KG1 (cell line): ENCODE data around the gene PSMB7.

Source experiments
- DNase-seq: peaks from one replicate; lab custom pipeline; 2025; lab: John Stamatoyannopoulos, UW

Gene PSMB7

DNA sequence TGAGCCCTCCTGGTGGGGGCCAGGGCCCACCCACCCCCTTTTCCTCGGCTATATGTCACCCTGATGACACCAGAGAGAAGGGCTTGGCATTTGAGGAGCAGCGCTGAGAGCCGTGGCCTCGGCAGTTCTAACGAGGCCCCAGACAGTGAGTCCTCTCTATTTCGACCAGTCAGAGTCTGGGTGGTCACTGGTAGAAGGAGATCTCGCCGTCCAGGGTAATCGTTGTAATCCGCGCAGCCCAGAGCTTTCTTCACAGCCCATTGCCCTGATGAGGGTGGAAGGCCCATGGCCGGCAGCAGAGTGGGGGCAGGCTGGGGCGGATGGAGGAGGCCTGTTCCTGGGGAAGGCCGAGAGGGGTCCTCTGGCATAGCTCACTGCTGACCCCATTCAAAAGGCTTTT, 70.2 kb downstream of the PSMB7 start:
- DNase-seq: no peak

DNA sequence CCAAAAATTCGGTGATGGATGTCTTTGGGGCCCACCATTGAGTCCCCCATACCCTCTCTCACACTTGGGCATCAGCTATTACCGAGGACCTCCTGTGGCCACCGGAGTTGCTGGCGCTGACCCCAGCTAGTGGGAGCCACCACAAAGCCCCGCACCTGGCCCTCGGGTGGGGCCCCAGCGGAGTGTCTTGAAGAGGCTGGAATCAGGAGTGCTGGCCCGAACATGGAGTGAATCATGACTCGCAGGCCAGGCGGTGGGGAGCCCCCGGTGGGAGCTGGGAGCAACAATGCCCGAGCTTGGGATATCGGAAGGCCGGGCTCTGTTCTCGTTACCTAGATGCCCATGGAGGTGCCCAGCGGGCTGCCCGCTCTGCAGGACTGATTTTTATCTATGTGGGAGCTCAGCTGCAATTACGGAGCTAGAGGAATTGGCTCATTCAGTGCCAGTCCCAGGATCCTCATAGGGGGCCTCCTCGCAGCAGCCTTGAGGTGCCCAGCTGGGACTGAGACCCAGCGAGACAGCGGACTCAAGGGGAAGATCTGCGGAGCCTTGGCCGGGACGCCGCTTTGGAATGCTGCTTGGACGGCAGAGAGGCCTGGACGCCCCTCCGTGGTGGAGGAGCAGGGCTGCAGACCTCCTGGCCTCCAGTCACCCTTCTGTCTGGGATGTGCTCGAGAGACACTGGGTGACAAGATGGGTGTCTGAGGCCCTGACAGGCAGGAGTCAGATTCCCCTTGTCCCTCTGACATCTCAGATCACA, 70.8 kb downstream of the PSMB7 start:
- DNase-seq: no peak

DNA sequence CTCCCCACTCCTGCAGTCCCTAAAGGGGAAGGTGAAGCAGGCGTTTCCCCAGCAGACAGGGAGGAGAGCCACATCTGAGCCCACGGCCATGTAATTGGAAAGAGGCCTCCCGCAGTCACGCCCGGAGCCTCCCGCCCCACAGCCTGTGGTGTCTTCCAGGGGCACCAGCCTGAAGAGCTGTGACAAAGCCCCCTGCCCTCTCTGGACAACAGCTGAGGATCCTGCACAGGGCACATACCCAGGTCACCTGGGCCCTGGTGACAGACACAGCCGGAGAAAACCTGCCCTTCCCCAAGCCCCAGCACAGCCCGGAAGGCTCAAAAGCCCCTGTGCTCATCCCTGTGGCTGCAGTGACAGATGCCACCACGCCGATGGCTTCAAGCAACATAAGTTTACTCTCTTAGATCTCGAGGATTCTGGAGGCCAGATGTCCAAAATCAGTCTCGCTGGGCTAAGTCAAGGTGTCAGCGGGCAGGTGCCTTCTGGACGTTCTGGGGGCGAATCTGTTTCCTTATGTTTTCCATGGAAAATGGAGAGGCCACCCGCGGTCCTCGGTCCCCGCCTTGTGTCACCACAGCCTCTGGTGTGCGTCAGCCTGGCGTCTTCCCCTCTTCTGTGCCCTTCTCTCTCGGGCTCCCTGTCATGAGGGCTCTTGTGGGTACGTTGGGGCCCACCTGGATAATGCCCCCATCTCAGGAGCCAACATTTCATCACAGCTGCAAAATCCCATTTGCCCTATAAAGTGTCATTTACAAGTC, 71.5 kb downstream of the PSMB7 start:
- no peak for DNase-seq

DNA sequence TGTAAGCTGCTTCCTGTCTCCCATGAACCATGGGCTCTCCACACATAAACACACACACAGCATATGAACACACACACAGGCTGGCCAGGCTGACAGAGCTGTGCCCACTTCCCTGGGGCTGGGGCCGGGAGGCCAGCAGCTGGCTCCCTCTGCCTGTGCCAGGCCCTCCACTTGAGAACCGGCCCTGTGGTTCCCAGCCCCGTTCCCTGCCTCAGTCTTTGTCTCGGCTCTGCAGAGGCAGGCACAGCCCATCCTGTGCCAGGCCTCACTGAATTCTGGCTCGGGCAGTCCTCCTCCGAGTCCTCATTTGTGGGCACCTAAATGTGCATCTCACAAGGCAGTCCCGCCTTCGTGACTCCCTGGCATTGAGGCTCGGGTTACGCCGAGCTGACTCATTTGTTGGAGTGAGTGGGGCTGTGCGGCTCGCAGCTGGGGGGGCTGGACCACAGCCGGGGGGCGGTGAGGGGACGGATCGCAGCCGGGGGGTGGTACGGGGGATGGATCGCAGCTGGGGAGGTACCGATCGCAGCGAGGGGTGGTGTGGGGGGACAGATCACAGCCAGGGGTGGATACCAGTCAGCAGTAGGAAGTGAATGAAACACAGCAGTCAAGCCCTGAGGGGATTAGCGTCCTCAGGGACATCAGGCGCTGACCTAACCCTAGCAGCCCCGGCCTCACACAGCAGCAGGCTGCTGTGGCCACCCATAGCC, 72.3 kb downstream of the PSMB7 start:
- no peak for DNase-seq

DNA sequence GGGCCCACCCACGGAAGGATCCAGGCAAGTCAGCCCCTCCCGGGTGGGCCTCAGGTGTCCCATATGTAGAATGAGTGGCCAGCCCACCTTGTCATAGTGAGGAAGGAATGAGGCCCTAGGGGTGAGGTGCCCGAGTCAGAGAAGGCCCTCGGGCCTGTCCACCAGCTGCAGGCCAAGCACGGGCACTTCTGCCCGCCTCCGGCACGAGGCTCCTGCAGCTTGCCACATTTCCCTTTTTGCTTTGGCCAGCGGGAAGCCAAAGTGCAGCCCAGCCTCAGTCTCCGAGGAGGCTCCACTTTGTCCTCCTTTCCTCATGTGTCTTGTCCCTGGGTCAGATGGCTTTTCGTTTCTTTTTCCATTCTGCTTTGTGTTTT, 72.9 kb downstream of the PSMB7 start:
- DNase-seq: no peak

DNA sequence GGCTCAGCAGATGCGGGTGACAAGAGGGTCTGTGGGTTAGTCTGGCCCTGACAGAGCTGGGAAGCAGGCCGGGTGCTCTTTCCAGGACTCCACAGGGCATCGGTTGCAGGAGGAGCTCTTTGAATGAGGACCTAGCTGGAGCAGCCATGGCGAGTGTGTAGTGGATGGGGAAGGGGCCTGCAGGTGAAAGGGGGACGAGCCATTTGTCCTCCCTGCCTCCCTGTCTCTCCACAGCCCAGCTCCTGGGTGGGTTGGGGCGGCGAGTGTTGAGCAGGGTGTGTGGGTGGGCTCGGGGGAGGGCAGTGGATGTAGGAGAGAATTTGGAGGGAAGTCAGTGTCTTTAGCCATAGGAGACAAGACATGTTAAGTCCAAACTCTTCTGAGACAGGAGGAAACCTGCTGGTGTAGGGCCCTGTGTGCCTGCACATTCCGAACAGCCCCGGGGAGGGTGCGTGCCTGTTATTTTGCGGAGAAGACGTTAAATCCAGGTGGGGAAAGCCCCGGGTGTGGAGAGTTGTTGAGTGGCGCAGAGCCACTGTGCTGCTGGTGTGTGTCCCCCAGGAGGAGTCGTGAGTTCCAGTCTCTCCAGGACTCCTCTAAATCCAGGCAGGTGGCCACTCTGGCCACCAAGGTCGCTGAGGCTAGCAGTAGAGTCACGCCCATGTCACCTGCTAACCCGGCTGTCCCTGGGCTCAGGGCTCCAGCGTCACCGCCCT, 73.6 kb downstream of the PSMB7 start:
- DNase-seq: no peak

DNA sequence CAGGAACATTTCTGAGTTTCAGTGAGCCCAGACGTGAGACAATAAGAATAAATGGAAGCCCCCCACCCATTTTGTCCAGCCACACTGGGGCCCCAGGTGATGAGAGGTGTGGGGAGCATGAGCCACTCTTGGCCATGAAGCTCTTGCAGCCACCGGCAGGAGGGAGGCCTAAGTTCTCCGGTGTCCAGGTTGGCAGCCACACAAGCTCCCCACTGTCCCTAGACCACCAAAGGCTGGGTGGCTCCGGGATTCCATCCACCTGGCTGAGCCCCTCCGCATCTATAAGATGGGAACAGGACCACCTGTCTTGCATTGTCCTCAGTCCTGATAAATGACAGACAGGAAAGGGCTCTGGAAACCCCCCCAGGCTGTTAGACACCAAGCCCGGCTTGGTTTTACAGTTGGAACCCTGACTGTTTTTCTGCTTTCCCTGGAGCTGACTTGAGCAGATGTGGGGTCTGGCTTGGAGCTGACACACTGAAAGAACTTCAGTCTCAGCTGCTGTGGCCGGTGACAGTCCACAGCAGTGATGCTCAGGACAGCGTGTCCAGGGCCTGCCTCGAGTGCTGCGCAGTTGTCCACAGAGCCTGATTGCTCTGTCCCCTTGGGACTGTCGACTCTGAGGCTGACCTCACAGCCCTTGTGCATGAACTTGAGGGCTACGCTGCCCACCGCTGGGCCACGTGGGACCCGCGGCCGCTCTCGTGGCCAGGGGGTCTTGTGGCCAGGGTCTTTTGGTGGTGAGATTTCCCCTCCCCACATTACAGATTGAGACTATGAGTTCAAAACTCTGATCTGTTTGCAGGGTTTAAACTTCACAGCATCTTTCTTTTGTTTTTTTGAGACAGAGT, 74.8 kb downstream of the PSMB7 start:
- DNase-seq: no peak

DNA sequence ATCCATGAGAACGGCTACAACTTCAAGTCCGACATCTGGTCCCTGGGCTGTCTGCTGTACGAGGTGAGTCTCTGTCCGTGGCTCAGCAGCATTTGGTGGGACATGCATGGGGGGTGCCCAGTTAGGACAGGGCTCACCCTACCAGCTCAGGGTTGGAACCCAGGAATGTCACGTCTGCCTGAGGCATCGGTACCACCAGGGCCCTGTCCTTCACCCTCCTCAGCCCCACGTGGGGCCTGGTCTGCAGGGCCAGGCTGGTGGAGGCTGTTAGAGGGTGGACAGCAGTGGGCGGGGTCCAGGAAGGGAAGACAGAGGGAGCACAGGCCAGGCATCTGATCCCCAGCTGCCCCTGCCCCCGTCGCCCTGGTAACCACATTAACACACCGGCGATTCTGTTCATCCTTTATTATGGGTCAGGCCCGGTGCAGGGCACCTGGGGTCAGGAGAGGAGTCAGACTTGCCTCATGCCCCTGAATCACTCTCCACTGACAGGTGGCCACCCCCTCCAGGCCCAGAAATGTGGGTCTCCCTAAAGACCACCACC, 75.6 kb downstream of the PSMB7 start:
- DNase-seq: no peak

DNA sequence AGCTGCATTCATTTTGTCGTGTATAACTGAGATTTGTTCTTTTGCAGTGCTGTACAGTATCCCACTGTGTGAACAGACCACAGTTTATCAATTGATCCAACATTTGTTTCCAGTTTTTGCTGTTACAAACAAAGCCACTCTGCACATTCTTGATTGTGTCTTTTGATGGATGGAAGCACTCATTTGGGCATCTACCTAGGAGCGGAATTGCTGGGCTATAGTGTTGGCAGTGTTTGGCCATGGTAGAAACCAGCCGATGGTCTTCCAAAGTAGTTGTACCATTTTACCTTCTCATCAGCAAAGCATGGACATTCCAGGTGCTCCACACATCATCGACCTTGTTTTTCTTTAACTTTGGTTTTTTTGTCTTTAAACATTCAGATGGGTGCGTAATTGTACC, 77.7 kb downstream of the PSMB7 start:
- no peak for DNase-seq

DNA sequence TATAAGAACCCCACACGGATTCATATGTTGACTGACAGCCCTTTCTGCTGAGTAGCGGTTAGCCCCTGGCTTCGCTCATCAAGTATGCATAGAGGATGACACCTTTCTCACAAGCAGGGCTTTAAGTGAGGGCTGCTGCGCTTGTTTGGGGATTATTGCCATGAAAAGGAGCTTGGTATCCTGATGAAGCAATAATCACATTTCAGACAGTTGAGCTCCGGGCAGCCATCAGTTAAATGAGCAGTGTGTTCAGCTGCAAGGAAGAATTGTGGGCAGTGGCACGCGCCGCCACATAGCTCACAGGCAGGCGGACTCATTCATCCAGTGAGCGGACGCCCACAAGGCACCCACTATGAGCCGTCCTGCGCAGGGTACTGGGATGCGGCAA, 79.9 kb downstream of the PSMB7 start:
- no peak for DNase-seq

DNA sequence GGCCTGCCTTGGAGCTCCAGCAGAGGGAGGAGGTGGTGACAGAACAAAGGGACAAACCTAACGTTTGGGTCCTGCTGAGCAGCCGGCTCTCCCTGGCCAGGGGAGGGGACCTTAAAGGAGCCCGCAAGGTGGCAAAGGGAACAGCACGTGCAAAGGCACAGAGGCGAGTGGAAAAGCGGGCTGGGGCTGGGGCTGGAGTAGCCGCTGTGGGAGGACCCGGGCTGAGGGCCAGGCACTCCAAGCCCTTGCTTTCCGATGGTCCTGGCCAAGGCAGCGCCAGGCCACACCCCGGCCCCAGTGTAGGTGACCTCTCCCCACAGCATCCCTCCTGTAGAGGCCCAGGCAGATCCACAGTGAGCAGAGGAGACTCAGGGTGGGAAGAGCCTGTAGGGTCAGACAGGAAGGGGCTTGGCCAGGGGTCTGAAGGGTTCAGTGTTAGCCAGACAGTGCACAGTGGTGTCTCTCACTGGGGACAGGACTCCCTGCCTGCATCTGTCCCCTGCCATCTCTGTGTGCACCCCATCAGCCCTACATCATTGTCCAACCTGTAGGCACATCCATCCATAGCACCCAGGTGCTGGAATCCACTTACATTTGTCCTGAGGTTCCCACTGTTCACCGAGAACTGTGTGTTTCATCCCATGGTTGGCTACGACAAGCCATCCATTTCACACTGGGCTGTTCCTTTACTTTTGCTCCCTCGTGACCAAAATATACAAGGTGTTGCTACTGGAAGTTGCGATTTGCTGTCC, 80.5 kb downstream of the PSMB7 start:
- no peak for DNase-seq

DNA sequence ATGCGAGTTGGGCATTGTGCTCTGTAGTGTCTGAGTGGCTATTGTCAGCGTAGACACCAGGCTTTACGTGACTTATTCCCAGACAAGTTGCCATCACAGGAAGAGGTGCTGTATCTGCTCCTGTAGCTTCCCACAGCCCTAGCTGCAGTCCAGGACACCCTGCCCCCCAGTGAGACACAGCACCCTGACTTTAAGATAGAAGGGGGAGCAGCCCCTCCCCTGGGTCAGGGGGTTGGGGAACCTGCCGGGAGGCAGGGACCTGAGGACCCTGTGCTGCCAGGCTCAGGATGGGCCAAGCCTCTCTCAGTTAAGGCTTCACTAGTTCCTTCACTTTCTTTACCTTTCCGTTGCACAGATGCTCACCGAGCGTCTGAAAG, 82.1 kb downstream of the PSMB7 start:
- no peak for DNase-seq

DNA sequence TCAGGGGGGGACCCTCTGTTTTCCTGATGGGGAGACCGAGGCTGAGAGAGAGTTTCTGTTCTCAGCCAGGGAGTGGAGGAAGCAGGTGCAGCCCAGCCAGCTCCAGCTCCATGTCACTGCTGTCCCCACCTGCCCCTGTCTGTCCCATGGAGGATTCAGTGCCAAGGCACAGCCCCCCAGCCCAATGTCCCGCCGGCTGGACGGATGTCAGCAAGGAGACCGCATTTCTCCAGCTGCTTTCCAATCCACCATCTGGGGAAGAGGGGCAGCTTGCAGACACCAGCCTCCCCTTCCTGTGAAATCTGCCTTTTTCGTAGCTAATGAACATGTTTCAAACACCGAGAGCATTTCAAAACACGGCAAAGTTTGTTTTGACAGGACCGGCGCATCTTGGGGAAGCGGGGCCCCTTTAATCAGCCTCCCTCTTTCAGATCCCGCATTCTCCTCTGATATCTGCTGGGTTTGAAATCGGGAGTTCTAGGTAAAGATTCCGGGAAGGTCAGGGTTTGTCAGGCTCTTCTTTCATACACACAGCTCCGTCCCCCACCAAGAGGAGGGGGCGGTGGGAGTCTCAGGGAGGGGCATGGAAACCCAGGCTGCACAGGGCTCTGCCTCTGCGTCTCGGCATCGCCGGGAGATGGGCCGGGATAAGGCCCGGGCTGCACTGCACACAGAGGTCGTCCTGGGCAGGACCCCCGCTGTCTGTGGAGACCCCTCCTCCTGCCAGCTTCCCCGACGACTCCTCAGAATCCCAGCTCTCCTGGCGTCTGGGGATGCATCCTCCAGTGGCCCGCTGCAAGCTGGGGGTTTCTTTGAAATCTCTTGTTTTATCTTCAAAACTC, 82.7 kb downstream of the PSMB7 start:
- DNase-seq: no peak

DNA sequence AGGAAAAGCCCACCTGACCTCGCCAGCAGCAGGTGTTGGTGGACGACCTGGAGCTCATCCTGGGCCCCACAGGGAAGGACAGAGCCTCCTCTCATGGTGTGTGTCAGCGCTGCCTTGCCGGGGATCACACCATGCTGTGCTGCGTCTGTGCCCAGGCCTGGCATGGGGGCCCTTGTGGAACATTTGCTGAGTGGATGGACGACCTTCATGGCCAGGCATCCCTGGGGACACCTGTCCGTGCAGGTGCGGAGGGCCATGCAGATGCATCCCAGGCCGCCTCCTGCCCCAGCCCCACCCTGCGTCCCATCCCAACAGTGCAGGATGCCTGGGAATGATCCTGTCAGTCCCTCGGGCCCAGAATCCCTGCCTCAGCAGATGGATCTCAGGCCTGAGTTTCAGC, 83.7 kb downstream of the PSMB7 start:
- DNase-seq: no peak

DNA sequence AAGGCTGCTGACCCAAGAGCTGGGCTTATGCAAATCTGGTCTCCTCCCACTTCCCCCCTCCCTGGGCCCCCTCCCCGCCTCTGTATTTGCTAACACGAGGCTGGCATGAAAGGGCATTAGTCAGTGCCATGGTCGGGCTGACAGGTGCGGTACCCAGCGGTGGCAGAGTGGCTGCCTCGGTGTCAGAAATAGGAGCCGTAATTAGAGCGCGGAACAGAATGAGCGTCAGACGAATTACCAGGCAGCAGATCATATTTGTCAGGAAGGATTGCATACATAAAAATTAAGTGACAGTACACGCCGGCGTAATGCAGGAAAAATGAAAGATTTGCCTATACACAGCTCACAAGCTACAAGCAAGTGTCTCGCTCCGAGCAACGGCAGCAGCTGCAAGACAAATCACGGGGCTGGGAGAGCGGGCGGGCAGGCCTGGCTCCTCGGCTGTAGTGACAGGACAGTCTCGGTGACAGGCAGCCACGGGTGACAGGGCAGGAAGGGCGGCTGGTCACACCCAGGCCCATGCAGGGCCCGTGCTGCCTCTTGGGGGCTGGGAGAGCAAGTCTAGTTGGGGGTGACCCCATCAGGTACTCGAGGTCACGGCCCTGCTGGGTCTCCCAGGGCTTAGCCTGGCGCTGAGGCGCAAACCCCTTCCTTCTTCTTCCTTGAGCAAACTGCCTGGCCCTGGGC, 85.1 kb downstream of the PSMB7 start:
- no peak for DNase-seq

DNA sequence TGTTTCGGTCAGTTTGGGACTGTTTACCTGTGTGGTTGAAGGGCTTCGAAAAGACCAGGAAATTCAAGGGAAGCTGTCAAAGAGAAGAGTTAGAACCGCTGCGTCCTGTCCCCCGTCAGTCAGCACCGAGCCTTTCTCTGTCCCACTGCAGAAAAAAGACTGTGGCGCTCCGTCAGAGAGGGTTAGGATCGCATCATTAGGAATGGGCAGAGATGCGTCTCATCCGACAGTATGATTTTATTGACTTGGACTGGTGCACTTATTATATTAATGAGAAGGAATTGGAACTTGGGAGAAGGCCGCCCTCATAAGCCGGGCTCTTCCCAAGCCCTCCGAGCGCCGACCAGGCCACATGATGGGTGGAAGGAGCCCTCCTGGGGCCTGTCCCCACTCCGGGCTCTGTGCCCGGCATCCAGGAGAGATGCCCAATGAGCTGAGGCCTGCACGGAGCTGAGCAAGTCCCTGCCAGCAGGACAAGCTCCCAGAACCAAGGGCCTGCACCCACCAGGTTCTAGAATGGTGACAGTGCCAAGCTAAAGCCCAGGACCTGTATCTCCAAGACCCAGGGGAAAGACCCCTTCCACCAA, 85.9 kb downstream of the PSMB7 start:
- no peak for DNase-seq

DNA sequence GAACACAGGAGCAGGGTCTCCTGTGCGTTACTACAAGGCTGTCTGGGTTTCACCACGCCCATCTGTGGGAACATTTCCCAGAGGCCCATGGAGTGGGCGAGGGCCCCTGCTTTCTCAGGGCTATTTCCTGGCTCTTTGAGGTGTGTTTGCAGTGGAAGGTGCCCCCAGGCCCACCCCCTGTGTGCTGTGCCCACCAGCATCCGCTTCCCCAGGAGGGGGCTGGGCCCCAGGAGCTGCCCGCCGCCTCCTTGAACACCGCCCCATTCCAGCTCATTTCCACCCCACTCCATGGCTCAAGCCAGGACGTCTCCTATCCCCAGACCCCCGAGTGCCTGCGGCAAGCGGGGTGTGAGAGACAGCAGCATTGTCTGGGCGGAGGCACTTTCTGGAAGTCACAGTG, 87.0 kb downstream of the PSMB7 start:
- DNase-seq: no peak

DNA sequence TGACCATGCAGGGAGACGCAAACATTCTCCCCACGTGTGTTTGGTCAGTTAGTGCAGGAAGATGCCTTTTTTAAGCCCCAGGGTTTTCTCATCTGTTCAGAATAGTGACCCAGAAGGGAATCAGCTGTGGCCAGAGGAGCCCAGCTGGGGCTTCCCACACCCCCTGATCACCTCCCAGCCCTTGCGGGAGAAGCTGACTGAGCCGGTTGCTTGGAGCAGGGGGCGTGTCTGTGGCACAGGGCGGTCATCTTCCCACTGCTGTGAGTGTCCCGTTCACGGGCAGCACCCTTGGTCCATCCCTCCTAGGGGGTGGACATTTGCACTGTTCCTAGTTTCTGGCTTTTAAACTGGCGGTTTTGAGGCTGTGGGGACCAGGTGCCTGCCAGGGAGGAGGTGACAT, 87.8 kb downstream of the PSMB7 start:
- DNase-seq: no peak

DNA sequence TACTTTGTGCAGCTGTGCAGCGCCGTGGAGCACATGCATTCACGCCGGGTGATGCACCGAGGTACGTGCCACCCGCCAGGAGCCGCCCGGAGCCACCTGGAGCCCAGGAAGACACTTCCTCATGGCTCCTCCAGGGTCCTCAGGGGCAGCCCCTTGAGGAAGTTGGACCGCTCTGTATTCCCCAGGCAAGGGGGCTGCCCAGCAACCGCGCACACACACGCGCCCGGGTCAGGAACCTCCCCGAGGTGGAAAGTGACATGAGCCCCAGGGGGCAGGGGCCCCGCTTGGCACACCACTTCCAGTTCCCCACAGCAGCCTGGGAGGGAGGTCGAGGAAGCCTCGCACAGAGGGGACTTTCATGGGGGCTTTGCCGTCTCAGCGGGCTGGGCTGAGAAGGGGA, 88.9 kb downstream of the PSMB7 start:
- DNase-seq: no peak
